ENCODE measurements around the gene ROBO2.

GRCh38 chr3:77186319-77186718 lies 146.4 kb downstream of the ROBO2 start:
- TF ChIP-seq CTCF (IDR thresholded peaks at IDR 0.05; ENCODE audit: insufficient read depth, low read length) (no peak), GABPA (IDR thresholded peaks at IDR 0.05; ENCODE audit: low read depth) (no peak)
